Smooth muscle cell (in vitro differentiated cells): ENCODE measurements around the gene GJC1. TPM values are rescaled to one million over a fixed set of nuclear protein-coding genes. Genes with fewer than 3 reads are reported as not detected.

Source experiments
- DNase-seq: peaks from one replicate; lab custom pipeline; 2025; ENCODE audit not compliant: unreplicated experiment; lab: John Stamatoyannopoulos, UW
- H2AFZ ChIP-seq: fragments of 200-600 bp; sonication (generic); 2 replicates; pipeline ENCODE4 v1.6.0; 2016; ENCODE audit warnings: antibody characterized with exemption, low read depth, mild to moderate bottlenecking
- H3F3A ChIP-seq: fragments of 200-600 bp; sonication (generic); 2 replicates; pipeline ENCODE4 v1.6.0; 2017; ENCODE audit warnings: antibody characterized with exemption, low read depth
- H3K27ac ChIP-seq: fragments of 200-600 bp; sonication (generic); 2 replicates; pipeline ENCODE4 v1.5.1; 2016; ENCODE audit warnings: low read depth, mild to moderate bottlenecking
- H3K27me3 ChIP-seq: fragments of 200-600 bp; sonication (generic); 2 replicates; pipeline ENCODE4 v1.6.1; 2016; ENCODE audit warnings: low read depth, mild to moderate bottlenecking
- H3K36me3 ChIP-seq: fragments of 200-600 bp; sonication (generic); 2 replicates; pipeline ENCODE4 v1.5.1; 2016; ENCODE audit warnings: low read depth
- H3K4me1 ChIP-seq: fragments of 200-600 bp; sonication (generic); 2 replicates; pipeline ENCODE4 v1.5.1; 2016; ENCODE audit warnings: low read depth
- H3K4me2 ChIP-seq: fragments of 200-600 bp; sonication (generic); 2 replicates; pipeline ENCODE4 v1.6.0; 2016; ENCODE audit warnings: mild to moderate bottlenecking
- H3K4me3 ChIP-seq: fragments of 200-600 bp; sonication (generic); 2 replicates; pipeline ENCODE4 v1.5.1; 2016; ENCODE audit warnings: mild to moderate bottlenecking
- H3K79me2 ChIP-seq: fragments of 200-600 bp; sonication (generic); 2 replicates; pipeline ENCODE4 v1.6.0; 2016; ENCODE audit warnings: low read depth, mild to moderate bottlenecking
- H3K9ac ChIP-seq: fragments of 200-600 bp; sonication (generic); 2 replicates; pipeline ENCODE4 v1.6.0; 2016; ENCODE audit warnings: low read depth
- H3K9me3 ChIP-seq: fragments of 200-600 bp; sonication (generic); replicated peaks from 2 replicates; pipeline ENCODE4 v1.5.1; 2016; ENCODE audit warnings: low read depth
- H4K20me1 ChIP-seq: fragments of 200-600 bp; sonication (generic); 2 replicates; pipeline ENCODE4 v1.6.0; 2016; ENCODE audit warnings: low read depth
- WGBS: methylation state at CpG from one replicate; pipeline ENCODE4 v1.1.7; 2016; ENCODE audit warnings: low lambda C conversion rate; 5-methylcytosine and 5-hydroxymethylcytosine counted together
- polyA plus RNA-seq: library from polyadenylated mRNA; unstranded; fragments of >200 nt; fragmentation: Nextera tagmentation; extraction: Ambion mirVana; gene quantifications from 2 replicates; pipeline ENCODE4 v1.2.1, GENCODE V29; 2016
- total RNA-seq: library from RNA; depleted of rRNA; stranded (reverse); fragments of >200 nt; gene quantifications from 2 replicates; pipeline ENCODE4 v1.2.3, GENCODE V29; 2014
- TF ChIP-seq, protein P1 (sequence below): fragments of 200-600 bp; sonication (generic); IDR thresholded peaks from 2 replicates; pipeline ENCODE4 v1.5.1; 2017; ENCODE audit warnings: borderline replicate concordance, mild to moderate bottlenecking, antibody characterized with exemption; ENCODE audit not compliant: insufficient read depth, poor library complexity, severe bottlenecking

Gene GJC1
- total and polyA plus RNA-seq, 2 experiments from 2014 or later, result 8.0 to 16.1 TPM

DNA sequence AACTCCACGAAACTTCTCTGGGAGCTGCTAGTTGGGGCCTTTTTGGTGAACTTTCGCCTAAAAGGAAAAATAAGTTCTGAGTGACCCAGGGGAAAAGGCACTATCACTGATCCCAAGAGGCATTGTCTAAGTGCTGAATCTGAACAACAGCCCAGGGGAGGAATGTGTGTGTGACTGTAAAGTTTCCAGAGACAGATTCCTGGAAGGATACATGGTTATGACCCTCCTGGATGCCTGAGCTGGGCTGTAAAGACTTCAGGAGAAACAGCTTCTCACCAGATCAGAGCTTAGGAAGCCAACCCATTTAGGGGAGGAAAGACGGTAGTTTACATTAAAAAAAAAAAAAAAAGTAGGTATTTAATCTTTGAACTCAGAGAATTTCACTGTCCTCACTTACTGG is 37.8 kb upstream of the GJC1 start:
- peaks cover 5% of the 10 kb centered on the region for H3K36me3 ChIP-seq
- H3K4me1 ChIP-seq, result no peaks in the 10 kb centered on the region
- no peaks in the 10 kb centered on the region for H3K79me2 ChIP-seq
- H2AFZ ChIP-seq, result no peak overlapping the region
- WGBS, result 79% methylated on average over 3 of the region's 3 CpGs
- no peaks in the 10 kb centered on the region for H4K20me1 ChIP-seq
- H3K9ac ChIP-seq, result no peak overlapping the region
- no peaks in the 10 kb centered on the region for H3K9me3 ChIP-seq
- no peak overlapping the region for H3K4me2 ChIP-seq
- no peak overlapping the region for H3K27ac ChIP-seq
- no peak overlapping the region for H3K4me3 ChIP-seq
- no peaks in the 10 kb centered on the region for H3K27me3 ChIP-seq
- no peak for DNase-seq
- H3F3A ChIP-seq, result no peaks in the 10 kb centered on the region
- TF ChIP-seq, protein P1, sequence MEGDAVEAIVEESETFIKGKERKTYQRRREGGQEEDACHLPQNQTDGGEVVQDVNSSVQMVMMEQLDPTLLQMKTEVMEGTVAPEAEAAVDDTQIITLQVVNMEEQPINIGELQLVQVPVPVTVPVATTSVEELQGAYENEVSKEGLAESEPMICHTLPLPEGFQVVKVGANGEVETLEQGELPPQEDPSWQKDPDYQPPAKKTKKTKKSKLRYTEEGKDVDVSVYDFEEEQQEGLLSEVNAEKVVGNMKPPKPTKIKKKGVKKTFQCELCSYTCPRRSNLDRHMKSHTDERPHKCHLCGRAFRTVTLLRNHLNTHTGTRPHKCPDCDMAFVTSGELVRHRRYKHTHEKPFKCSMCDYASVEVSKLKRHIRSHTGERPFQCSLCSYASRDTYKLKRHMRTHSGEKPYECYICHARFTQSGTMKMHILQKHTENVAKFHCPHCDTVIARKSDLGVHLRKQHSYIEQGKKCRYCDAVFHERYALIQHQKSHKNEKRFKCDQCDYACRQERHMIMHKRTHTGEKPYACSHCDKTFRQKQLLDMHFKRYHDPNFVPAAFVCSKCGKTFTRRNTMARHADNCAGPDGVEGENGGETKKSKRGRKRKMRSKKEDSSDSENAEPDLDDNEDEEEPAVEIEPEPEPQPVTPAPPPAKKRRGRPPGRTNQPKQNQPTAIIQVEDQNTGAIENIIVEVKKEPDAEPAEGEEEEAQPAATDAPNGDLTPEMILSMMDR, result no peak

DNA sequence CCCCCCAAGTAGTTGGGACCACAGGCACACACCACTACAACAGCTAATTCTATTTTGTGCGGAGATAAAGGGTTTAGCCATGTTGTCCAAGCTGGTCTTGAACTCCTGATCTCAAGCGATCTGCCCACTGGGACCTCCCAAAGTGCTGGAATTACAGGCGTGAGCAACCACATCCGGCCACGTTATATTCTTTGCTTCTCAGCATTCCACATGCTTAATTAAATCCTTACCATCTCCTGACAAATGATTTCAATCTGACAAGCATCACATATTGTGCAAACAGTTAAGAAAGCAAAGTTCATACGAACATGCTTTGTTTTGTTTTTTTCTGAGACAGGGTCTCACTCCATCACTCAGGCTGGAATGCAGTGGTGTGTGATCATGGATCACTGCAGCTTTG is 35.8 kb upstream of the GJC1 start:
- 96% methylated on average over 6 of the region's 6 CpGs for WGBS
- Histone ChIP-seq H3K4me1 (no peaks in the 10 kb centered on the region), H4K20me1 (no peaks in the 10 kb centered on the region), H3K79me2 (no peaks in the 10 kb centered on the region), H3K27me3 (no peaks in the 10 kb centered on the region), H3K27ac (no peak overlapping the region), H3K9ac (no peak overlapping the region), H3K4me3 (no peak overlapping the region), H3F3A (no peaks in the 10 kb centered on the region), H2AFZ (no peak overlapping the region), H3K9me3 (no peaks in the 10 kb centered on the region), H3K4me2 (no peak overlapping the region), H3K36me3 (peaks cover 9% of the 10 kb centered on the region)
- no peak for DNase-seq
- TF ChIP-seq, protein P1, result no peak

DNA sequence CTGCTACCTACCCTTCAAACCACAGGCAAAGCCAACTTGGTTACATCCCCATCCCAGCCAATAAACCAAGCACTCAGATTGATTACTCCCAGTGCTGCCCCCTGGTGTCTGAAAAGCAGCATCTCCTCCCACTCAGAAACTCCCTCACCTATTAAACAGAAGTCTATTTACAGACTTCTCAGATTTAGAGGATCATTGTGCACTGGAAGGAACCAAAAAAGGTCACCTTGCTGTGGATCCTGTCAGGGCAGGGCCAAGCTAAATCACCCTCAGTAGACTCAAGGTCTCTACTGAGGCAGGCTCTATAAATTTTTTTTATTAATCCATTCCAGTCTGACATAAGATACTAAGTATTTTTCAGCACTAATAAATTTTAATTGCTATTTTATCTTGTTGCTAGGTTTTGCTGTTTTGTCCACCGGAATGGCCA is 35.2 kb upstream of the GJC1 start:
- Histone ChIP-seq H3K4me1 (no peaks in the 10 kb centered on the region), H2AFZ (no peak overlapping the region), H4K20me1 (no peaks in the 10 kb centered on the region), H3K36me3 (peaks cover 9% of the 10 kb centered on the region), H3K27me3 (no peaks in the 10 kb centered on the region), H3K4me2 (no peak overlapping the region), H3K79me2 (no peaks in the 10 kb centered on the region), H3F3A (no peaks in the 10 kb centered on the region), H3K9ac (no peak overlapping the region), H3K9me3 (no peaks in the 10 kb centered on the region), H3K4me3 (no peak overlapping the region), H3K27ac (no peak overlapping the region)
- DNase-seq, result peak; percentile 5
- 78% methylated on average over 1 of the region's 1 CpG for WGBS
- TF ChIP-seq, protein P1, result peak; percentile 88

DNA sequence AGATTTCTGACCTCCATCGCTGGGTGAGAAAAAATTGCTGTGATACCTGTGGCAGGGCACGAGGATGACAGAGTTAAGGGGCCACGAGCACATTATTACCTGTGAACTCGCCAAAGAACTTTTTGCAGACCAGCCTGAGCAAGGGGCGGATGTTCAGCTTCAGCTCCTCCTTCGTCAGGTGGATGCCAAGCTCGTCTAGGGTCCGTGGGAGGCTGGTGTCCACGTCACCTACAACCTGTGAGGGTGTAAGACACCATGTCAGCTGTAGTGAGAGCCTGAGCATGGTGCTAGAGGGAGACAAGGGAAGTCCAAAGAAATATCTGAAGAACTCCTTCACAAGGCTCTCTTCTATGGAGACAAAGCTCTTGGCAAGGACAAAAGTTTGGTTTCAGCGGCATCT is 34.7 kb upstream of the GJC1 start:
- H2AFZ ChIP-seq, result no peak overlapping the region
- H3K27me3 ChIP-seq, result no peaks in the 10 kb centered on the region
- no peak overlapping the region for H3K4me2 ChIP-seq
- H3K4me1 ChIP-seq, result no peaks in the 10 kb centered on the region
- TF ChIP-seq, protein P1, result no peak
- H3K27ac ChIP-seq, result no peak overlapping the region
- H3F3A ChIP-seq, result no peaks in the 10 kb centered on the region
- no peak for DNase-seq
- H3K36me3 ChIP-seq, result peaks cover 9% of the 10 kb centered on the region
- H3K4me3 ChIP-seq, result no peak overlapping the region
- no peaks in the 10 kb centered on the region for H3K79me2 ChIP-seq
- no peaks in the 10 kb centered on the region for H4K20me1 ChIP-seq
- no peaks in the 10 kb centered on the region for H3K9me3 ChIP-seq
- no peak overlapping the region for H3K9ac ChIP-seq
- WGBS, result 79% methylated on average over 10 of the region's 10 CpGs
